Neural progenitor cell (in vitro differentiated cells): ENCODE results near the gene GPRIN3. TPM values are rescaled to one million over a fixed set of nuclear protein-coding genes. Genes with fewer than 3 reads are reported as not detected.

Experiments used
- DNase-seq: peaks from one replicate; pipeline ENCODE4 v3.0.0-alpha.2; 2016; ENCODE audit warnings: low spot score
- H2AFZ ChIP-seq: fragments of 200-600 bp; sonication (generic); replicated peaks from 2 replicates; pipeline ENCODE4 v1.6.1; 2016; ENCODE audit warnings: antibody characterized with exemption
- H3F3A ChIP-seq: fragments of 200-600 bp; sonication (generic); 2 replicates; pipeline ENCODE4 v1.6.1; 2016; ENCODE audit warnings: antibody characterized with exemption, low read depth
- H3K27ac ChIP-seq: fragments of 200-600 bp; sonication (generic); 2 replicates; pipeline ENCODE4 v1.5.1; 2016; ENCODE audit warnings: mild to moderate bottlenecking
- H3K27me3 ChIP-seq: fragments of 200-600 bp; sonication (generic); 2 replicates; pipeline ENCODE4 v1.6.1; 2016; ENCODE audit warnings: mild to moderate bottlenecking, moderate library complexity
- H3K36me3 ChIP-seq: fragments of 200-600 bp; sonication (generic); 2 replicates; pipeline ENCODE4 v1.5.1; 2016
- H3K4me1 ChIP-seq: fragments of 200-600 bp; sonication (generic); 2 replicates; pipeline ENCODE4 v1.6.1; 2016; ENCODE audit warnings: mixed run types
- H3K4me2 ChIP-seq: fragments of 200-600 bp; sonication (generic); 2 replicates; pipeline ENCODE4 v1.6.1; 2016
- H3K4me3 ChIP-seq: fragments of 200-600 bp; sonication (generic); 2 replicates; pipeline ENCODE4 v1.5.1; 2016
- H3K79me2 ChIP-seq: fragments of 200-600 bp; sonication (generic); 2 replicates; pipeline ENCODE4 v1.6.1; 2016; ENCODE audit warnings: low read depth
- H3K9ac ChIP-seq: fragments of 200-600 bp; sonication (generic); 2 replicates; pipeline ENCODE4 v1.6.1; 2016
- H3K9me3 ChIP-seq: fragments of 200-600 bp; sonication (generic); 2 replicates; pipeline ENCODE4 v1.5.1; 2016; ENCODE audit warnings: low read depth
- H4K20me1 ChIP-seq: fragments of 200-600 bp; sonication (generic); 2 replicates; pipeline ENCODE4 v1.6.1; 2016; ENCODE audit warnings: low read depth
- H3K27ac Mint-ChIP-seq: 3 replicates; pipeline ENCODE4 v1.8.0; 2021; ENCODE audit warnings: mixed read lengths
- H3K27me3 Mint-ChIP-seq: 2 replicates; pipeline ENCODE4 v1.8.0; 2022; ENCODE audit warnings: low read depth, mild to moderate bottlenecking, inconsistent platforms, moderate library complexity, mixed read lengths; ENCODE audit not compliant: insufficient read depth
- H3K36me3 Mint-ChIP-seq: 3 replicates; pipeline ENCODE4 v1.8.0; 2021; ENCODE audit warnings: mixed read lengths
- H3K4me1 Mint-ChIP-seq: 3 replicates; pipeline ENCODE4 v1.8.0; 2021; ENCODE audit warnings: mixed read lengths
- H3K4me3 Mint-ChIP-seq: 3 replicates; pipeline ENCODE4 v1.8.0; 2021; ENCODE audit warnings: mild to moderate bottlenecking, moderate library complexity, mixed read lengths
- H3K9me3 Mint-ChIP-seq: 3 replicates; pipeline ENCODE4 v1.8.0; 2020; ENCODE audit warnings: mixed read lengths
- CTCF ChIP-seq: fragments of 200-600 bp; sonication (generic); IDR thresholded peaks from 2 replicates; pipeline ENCODE4 v1.5.1; 2017; ENCODE audit warnings: antibody characterized with exemption, mild to moderate bottlenecking
- EZH2 ChIP-seq: fragments of 200-600 bp; sonication (generic); IDR thresholded peaks from 2 replicates; pipeline ENCODE4 v1.6.1; 2017; ENCODE audit warnings: antibody characterized with exemption, mild to moderate bottlenecking, moderate library complexity
- EZH2phosphoT487 ChIP-seq: fragments of 200-600 bp; sonication (generic); IDR thresholded peaks from 2 replicates; pipeline ENCODE4 v1.6.1; 2017; ENCODE audit warnings: antibody characterized with exemption
- total RNA-seq: library from RNA; depleted of rRNA; stranded (reverse); fragments of >200 nt; gene quantifications from 2 replicates; pipeline ENCODE4 v1.2.3, GENCODE V29; 2015; ENCODE audit warnings: low replicate concordance

Gene GPRIN3
- total RNA-seq, 1 donor from 2014 or later, result 0.15 TPM

- Histone ChIP-seq H3F3A (no peaks in the 10 kb centered on the region), H3K9ac (no peak overlapping the region), H4K20me1 (no peaks in the 10 kb centered on the region), H3K4me3 (no peak overlapping the region), H2AFZ (no peak overlapping the region), H3K4me1 (no peaks in the 10 kb centered on the region), H3K79me2 (no peaks in the 10 kb centered on the region), H3K4me2 (no peak overlapping the region), H3K36me3 (no peaks in the 10 kb centered on the region), H3K27me3 (no peaks in the 10 kb centered on the region), H3K9me3 (no peaks in the 10 kb centered on the region), H3K27ac (no peak overlapping the region)
- Mint-ChIP-seq H3K27me3 (no peaks in the 10 kb centered on the region), H3K9me3 (no peaks in the 10 kb centered on the region), H3K36me3 (no peaks in the 10 kb centered on the region), H3K27ac (no peak overlapping the region), H3K4me3 (no peak overlapping the region), H3K4me1 (no peaks in the 10 kb centered on the region)
- no peak for DNase-seq
- TF ChIP-seq CTCF (no peak), EZH2 (no peak), EZH2phosphoT487 (no peak)
Observed at GRCh38 chr4:89214308-89214707, 93.3 kb downstream of the GPRIN3 start.

- H4K20me1 ChIP-seq, result no peaks in the 10 kb centered on the region
- H3K36me3 Mint-ChIP-seq, result no peaks in the 10 kb centered on the region
- H2AFZ ChIP-seq, result no peak overlapping the region
- no peaks in the 10 kb centered on the region for H3K27me3 ChIP-seq
- H3K9me3 Mint-ChIP-seq, result no peaks in the 10 kb centered on the region
- no peak overlapping the region for H3K9ac ChIP-seq
- H3K36me3 ChIP-seq, result no peaks in the 10 kb centered on the region
- no peak overlapping the region for H3K27ac Mint-ChIP-seq
- H3K27me3 Mint-ChIP-seq, result no peaks in the 10 kb centered on the region
- no peak overlapping the region for H3K4me3 Mint-ChIP-seq
- no peak overlapping the region for H3K4me3 ChIP-seq
- H3K9me3 ChIP-seq, result no peaks in the 10 kb centered on the region
- H3K4me1 ChIP-seq, result no peaks in the 10 kb centered on the region
- no peak for DNase-seq
- H3K4me2 ChIP-seq, result no peak overlapping the region
- no peaks in the 10 kb centered on the region for H3F3A ChIP-seq
- no peaks in the 10 kb centered on the region for H3K79me2 ChIP-seq
- no peak overlapping the region for H3K27ac ChIP-seq
- TF ChIP-seq CTCF (no peak), EZH2phosphoT487 (no peak), EZH2 (no peak)
- H3K4me1 Mint-ChIP-seq, result no peaks in the 10 kb centered on the region
Observed at GRCh38 chr4:89213382-89213701, 94.3 kb downstream of the GPRIN3 start.

GRCh38 chr4:89212666-89213381 is 94.8 kb downstream of the GPRIN3 start:
- H3K27ac ChIP-seq, result no peak overlapping the region
- no peaks in the 10 kb centered on the region for H4K20me1 ChIP-seq
- no peaks in the 10 kb centered on the region for H3F3A ChIP-seq
- H2AFZ ChIP-seq, result no peak overlapping the region
- Mint-ChIP-seq H3K9me3 (no peaks in the 10 kb centered on the region), H3K27ac (no peak overlapping the region), H3K36me3 (no peaks in the 10 kb centered on the region), H3K4me3 (no peak overlapping the region), H3K27me3 (no peaks in the 10 kb centered on the region), H3K4me1 (no peaks in the 10 kb centered on the region)
- H3K4me1 ChIP-seq, result no peaks in the 10 kb centered on the region
- H3K79me2 ChIP-seq, result no peaks in the 10 kb centered on the region
- no peaks in the 10 kb centered on the region for H3K36me3 ChIP-seq
- TF ChIP-seq CTCF (no peak), EZH2phosphoT487 (no peak)
- no peak for DNase-seq
- no peaks in the 10 kb centered on the region for H3K27me3 ChIP-seq
- H3K4me3 ChIP-seq, result no peak overlapping the region
- no peak overlapping the region for H3K9ac ChIP-seq
- no peak overlapping the region for H3K4me2 ChIP-seq
- H3K9me3 ChIP-seq, result no peaks in the 10 kb centered on the region
